Parathyroid adenoma (tissue), 2 donors: ENCODE measurements around the gene BEST2.

Source experiments
- H2AFZ ChIP-seq: fragments of 300-600 bp; sonication (generic); one replicate; pipeline ENCODE4 v1.7.0; 2017; ENCODE audit warnings: antibody characterized with exemption, mild to moderate bottlenecking
- H3K27ac ChIP-seq: fragments of 300-600 bp; sonication (generic); one replicate; pipeline ENCODE4 v1.7.0; 2017
- H3K27me3 ChIP-seq: fragments of 300-600 bp; sonication (generic); one replicate; pipeline ENCODE4 v1.7.0; 2017; ENCODE audit warnings: low read length; ENCODE audit not compliant: control insufficient read depth, insufficient read depth
- H3K36me3 ChIP-seq: fragments of 300-600 bp; sonication (generic); one replicate; pipeline ENCODE4 v1.7.0; 2017; ENCODE audit warnings: low read length; ENCODE audit not compliant: control insufficient read depth, insufficient read depth
- H3K4me1 ChIP-seq: fragments of 300-600 bp; sonication (generic); one replicate; pipeline ENCODE4 v1.7.0; 2017; ENCODE audit warnings: control low read depth
- H3K4me2 ChIP-seq: fragments of 300-600 bp; sonication (generic); one replicate; pipeline ENCODE4 v1.7.0; 2017; ENCODE audit warnings: low read length
- H3K4me3 ChIP-seq: fragments of 300-600 bp; sonication (generic); one replicate; pipeline ENCODE4 v1.7.0; 2017; ENCODE audit warnings: low read depth, low read length
- H3K79me2 ChIP-seq: fragments of 300-600 bp; sonication (generic); one replicate; pipeline ENCODE4 v1.7.0; 2017; ENCODE audit warnings: control low read depth
- H3K9ac ChIP-seq: fragments of 300-600 bp; sonication (generic); one replicate; pipeline ENCODE4 v1.7.0; 2017; ENCODE audit warnings: mild to moderate bottlenecking
- H3K9me3 ChIP-seq: fragments of 300-600 bp; sonication (generic); one replicate; pipeline ENCODE4 v1.7.0; 2017; ENCODE audit warnings: low read length; ENCODE audit not compliant: control insufficient read depth
- CTCF ChIP-seq: fragments of 300-600 bp; sonication (generic); IDR thresholded peaks from one replicate; pipeline ENCODE4 v1.7.0; 2017; ENCODE audit warnings: antibody characterized with exemption, mild to moderate bottlenecking
- donor health status: primary hyperparathyroidism.

Gene BEST2

GRCh38 chr19:12784394-12784870, 32.8 kb downstream of the BEST2 start:
- H3K27me3 ChIP-seq: no peaks in the 10 kb centered on the region
- no peaks in the 10 kb centered on the region for H3K79me2 ChIP-seq
- H3K4me2 ChIP-seq: peak overlapping the region; percentile 94
- no peaks in the 10 kb centered on the region for H3K9me3 ChIP-seq
- TF ChIP-seq CTCF: no peak
- H3K27ac ChIP-seq: peak overlapping the region; percentile 100
- no peak overlapping the region for H3K9ac ChIP-seq
- H2AFZ ChIP-seq: peak overlapping the region; percentile 54
- H3K4me1 ChIP-seq: peaks cover 71% of the 10 kb centered on the region
- H3K36me3 ChIP-seq: no peaks in the 10 kb centered on the region
- peak overlapping the region; percentile 64 for H3K4me3 ChIP-seq

GRCh38 chr19:12784871-12785430, 33.4 kb downstream of the BEST2 start:
- Histone ChIP-seq H3K9ac (no peak overlapping the region), H3K79me2 (no peaks in the 10 kb centered on the region), H3K27ac (peak overlapping the region; percentile 100), H2AFZ (peak overlapping the region; percentile 54), H3K9me3 (no peaks in the 10 kb centered on the region), H3K27me3 (no peaks in the 10 kb centered on the region), H3K4me3 (peak overlapping the region; percentile 64), H3K4me1 (peaks cover 71% of the 10 kb centered on the region), H3K4me2 (peak overlapping the region; percentile 94), H3K36me3 (no peaks in the 10 kb centered on the region)
- TF ChIP-seq CTCF: no peak

- Histone ChIP-seq H3K27me3 (no peaks in the 10 kb centered on the region), H3K9ac (no peak overlapping the region), H3K27ac (peak overlapping the region; percentile 100), H3K4me2 (peak overlapping the region; percentile 15), H2AFZ (peak overlapping the region; percentile 35), H3K36me3 (no peaks in the 10 kb centered on the region), H3K9me3 (no peaks in the 10 kb centered on the region), H3K4me3 (peak overlapping the region; percentile 32), H3K4me1 (peaks cover 76% of the 10 kb centered on the region), H3K79me2 (no peaks in the 10 kb centered on the region)
- TF ChIP-seq CTCF: no peak
These were observed 33.9 kb downstream of the BEST2 start for GRCh38 chr19:12785431-12786031.

GRCh38 chr19:12786141-12786870, 34.7 kb downstream of the BEST2 start:
- H3K4me2 ChIP-seq: peak overlapping the region; percentile 9
- no peak for TF ChIP-seq CTCF
- H3K27me3 ChIP-seq: no peaks in the 10 kb centered on the region
- H2AFZ ChIP-seq: peak overlapping the region; percentile 35
- no peak overlapping the region for H3K9ac ChIP-seq
- no peaks in the 10 kb centered on the region for H3K36me3 ChIP-seq
- peak overlapping the region; percentile 100 for H3K27ac ChIP-seq
- H3K4me1 ChIP-seq: peaks cover 81% of the 10 kb centered on the region
- no peaks in the 10 kb centered on the region for H3K79me2 ChIP-seq
- H3K9me3 ChIP-seq: no peaks in the 10 kb centered on the region
- H3K4me3 ChIP-seq: no peak overlapping the region
